ENCODE results near the gene CCT3. TPM values are rescaled to one million over a fixed set of nuclear protein-coding genes. Genes with fewer than 3 reads are reported as not detected.

CCT3 gene
- total RNA-seq, 1 donor from 2014 or later, result 301 TPM

DNA sequence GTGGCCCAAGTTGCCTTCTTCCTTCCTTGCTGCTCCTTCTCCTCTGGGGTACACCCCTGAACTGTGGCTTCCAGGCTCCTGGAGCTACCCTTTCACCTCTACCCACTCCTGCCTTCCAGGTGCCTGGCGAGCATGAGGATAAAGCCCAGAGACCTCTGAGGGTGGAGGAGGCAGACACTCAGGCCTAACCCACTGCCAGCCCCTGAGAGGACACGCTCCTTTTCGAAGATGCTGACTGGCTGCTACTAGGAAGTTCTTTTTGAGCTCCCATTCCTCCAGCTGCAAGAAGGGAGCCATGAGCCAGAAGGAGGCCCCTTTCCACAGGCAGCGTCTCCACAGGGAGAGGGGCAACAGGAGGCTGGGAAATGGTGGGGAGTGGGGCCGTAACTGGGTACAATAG lies 46.6 kb upstream of the CCT3 start:
- no peak for DNase-seq (ENCODE audit: extremely low spot score, unreplicated experiment)
- TF ChIP-seq, protein P1, sequence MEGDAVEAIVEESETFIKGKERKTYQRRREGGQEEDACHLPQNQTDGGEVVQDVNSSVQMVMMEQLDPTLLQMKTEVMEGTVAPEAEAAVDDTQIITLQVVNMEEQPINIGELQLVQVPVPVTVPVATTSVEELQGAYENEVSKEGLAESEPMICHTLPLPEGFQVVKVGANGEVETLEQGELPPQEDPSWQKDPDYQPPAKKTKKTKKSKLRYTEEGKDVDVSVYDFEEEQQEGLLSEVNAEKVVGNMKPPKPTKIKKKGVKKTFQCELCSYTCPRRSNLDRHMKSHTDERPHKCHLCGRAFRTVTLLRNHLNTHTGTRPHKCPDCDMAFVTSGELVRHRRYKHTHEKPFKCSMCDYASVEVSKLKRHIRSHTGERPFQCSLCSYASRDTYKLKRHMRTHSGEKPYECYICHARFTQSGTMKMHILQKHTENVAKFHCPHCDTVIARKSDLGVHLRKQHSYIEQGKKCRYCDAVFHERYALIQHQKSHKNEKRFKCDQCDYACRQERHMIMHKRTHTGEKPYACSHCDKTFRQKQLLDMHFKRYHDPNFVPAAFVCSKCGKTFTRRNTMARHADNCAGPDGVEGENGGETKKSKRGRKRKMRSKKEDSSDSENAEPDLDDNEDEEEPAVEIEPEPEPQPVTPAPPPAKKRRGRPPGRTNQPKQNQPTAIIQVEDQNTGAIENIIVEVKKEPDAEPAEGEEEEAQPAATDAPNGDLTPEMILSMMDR (conservative IDR thresholded peaks at IDR 0.05), result no peak
- H3K27ac Mint-ChIP-seq, result no peak overlapping the region
- no peak overlapping the region for H3K4me3 Mint-ChIP-seq
- H3K36me3 Mint-ChIP-seq, result no peaks in the 10 kb centered on the region
- H3K9me3 Mint-ChIP-seq, result no peaks in the 10 kb centered on the region
- H3K4me1 Mint-ChIP-seq (ENCODE audit: unreplicated experiment), result peaks cover 4% of the 10 kb centered on the region
- peaks cover 56% of the 10 kb centered on the region for H3K27me3 Mint-ChIP-seq

DNA sequence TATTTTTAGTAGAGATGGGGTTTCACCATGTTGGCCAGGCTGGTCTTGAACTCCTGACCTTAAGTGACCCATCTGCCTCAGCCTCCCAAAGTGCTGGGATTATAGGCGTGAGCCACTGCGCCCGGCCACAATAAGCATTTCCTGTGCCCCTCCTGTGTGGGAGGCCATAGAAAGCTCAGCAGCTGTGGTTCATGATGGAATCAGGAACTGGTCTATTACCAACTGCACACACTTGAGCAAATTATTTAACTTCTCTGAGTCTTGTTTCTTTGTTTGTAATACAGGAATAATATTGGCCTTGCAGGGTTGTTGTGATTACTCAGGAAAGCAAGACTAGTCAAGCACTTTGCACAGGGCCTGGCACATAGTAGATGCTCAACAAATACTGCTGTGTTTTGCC lies 45.9 kb upstream of the CCT3 start:
- peaks cover 4% of the 10 kb centered on the region for H3K4me1 Mint-ChIP-seq (ENCODE audit: unreplicated experiment)
- H3K9me3 Mint-ChIP-seq, result no peaks in the 10 kb centered on the region
- no peak overlapping the region for H3K27ac Mint-ChIP-seq
- no peaks in the 10 kb centered on the region for H3K36me3 Mint-ChIP-seq
- H3K27me3 Mint-ChIP-seq, result peaks cover 50% of the 10 kb centered on the region
- DNase-seq (ENCODE audit: extremely low spot score, unreplicated experiment), result no peak
- TF ChIP-seq, protein P1 (conservative IDR thresholded peaks at IDR 0.05), result no peak
- H3K4me3 Mint-ChIP-seq, result no peak overlapping the region

DNA sequence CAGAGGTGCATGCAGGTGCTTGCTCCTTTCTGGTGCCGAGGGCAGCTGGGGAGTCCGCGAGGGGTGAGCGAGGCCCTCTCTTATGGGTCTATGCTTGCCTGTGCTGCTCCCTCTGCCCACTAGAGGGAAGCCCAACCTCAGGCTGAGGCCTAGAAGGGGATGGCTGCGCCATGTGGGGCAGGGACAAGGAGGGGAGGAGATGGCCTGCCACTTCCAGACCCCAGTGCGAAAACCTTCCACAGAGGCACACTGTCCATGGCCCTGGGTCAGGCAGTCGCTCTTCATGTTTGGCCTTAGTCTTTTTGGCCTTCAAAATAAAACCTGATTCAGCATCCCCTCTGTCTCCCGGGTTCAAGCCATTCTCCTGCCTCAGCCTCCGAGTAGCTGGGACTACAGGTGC lies 44.9 kb upstream of the CCT3 start:
- no peak overlapping the region for H3K4me3 Mint-ChIP-seq
- peaks cover 4% of the 10 kb centered on the region for H3K4me1 Mint-ChIP-seq (ENCODE audit: unreplicated experiment)
- no peaks in the 10 kb centered on the region for H3K36me3 Mint-ChIP-seq
- peaks cover 42% of the 10 kb centered on the region for H3K27me3 Mint-ChIP-seq
- H3K9me3 Mint-ChIP-seq, result no peaks in the 10 kb centered on the region
- no peak overlapping the region for H3K27ac Mint-ChIP-seq
- TF ChIP-seq, protein P1 (conservative IDR thresholded peaks at IDR 0.05), result peak; percentile 87
- no peak for DNase-seq (ENCODE audit: extremely low spot score, unreplicated experiment)

DNA sequence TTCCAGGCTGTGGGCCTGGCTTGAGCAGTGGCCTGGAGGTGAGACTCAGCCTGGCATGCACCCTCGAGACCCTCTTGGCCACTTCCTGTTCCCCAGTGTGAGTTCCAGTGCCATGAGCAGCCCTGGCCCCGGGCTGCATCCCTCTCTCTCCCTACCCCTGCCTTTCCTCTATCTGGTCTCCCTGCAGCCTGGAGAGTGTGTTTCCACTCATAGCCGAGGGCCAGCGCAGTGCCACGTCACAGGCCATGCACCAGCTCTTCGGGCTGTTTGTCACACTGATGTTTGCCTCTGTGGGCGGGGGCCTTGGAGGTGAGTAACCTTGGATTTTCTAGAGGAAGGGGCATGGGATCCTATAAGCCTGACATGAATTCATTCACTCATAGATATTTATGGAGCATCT lies 44.5 kb upstream of the CCT3 start:
- H3K9me3 Mint-ChIP-seq, result no peaks in the 10 kb centered on the region
- DNase-seq (ENCODE audit: extremely low spot score, unreplicated experiment), result no peak
- H3K27ac Mint-ChIP-seq, result no peak overlapping the region
- H3K27me3 Mint-ChIP-seq, result peaks cover 38% of the 10 kb centered on the region
- no peak overlapping the region for H3K4me3 Mint-ChIP-seq
- H3K4me1 Mint-ChIP-seq (ENCODE audit: unreplicated experiment), result peaks cover 4% of the 10 kb centered on the region
- TF ChIP-seq, protein P1 (conservative IDR thresholded peaks at IDR 0.05), result no peak
- H3K36me3 Mint-ChIP-seq, result no peaks in the 10 kb centered on the region

DNA sequence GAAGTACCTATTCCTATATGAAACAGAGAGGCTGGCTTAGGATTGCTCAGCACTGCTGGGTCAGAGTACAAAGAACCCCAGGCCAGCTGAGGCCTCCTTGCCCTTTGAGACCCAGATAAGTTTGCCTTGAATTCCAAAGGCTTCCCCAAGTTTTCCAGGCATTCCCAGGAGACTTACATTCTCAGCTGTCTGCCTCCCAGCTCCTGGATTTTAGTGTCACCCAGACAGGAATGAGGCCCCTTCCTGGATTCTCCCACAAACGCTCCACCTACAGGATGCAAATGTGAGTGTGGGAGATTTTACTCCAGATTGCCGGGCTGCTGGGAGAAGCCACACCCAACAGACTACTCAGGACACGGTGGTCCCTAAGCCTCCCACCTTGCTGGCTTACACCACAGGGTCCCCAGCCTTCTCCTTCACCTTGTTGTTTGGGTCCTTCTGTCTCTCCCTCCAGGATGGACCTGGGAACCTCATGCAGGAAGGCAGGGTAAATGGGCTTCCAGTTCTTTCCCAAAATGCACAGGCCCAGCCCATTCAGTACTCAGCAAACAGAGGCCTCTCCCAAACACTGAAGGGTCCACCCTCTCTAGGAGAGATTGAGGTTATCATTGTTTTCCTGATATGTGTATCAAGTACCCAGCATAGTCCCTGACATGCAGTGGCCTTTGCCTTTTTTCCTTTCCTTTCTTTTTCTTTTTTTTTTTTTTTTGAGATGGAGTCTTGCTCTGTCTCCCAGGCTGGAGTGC lies 41.5 kb upstream of the CCT3 start:
- Mint-ChIP-seq H3K4me1 (ENCODE audit: unreplicated experiment) (no peaks in the 10 kb centered on the region), H3K4me3 (no peak overlapping the region), H3K27ac (no peak overlapping the region), H3K27me3 (peaks cover 16% of the 10 kb centered on the region), H3K9me3 (no peaks in the 10 kb centered on the region), H3K36me3 (no peaks in the 10 kb centered on the region)
- no peak for DNase-seq (ENCODE audit: extremely low spot score, unreplicated experiment)
- TF ChIP-seq, protein P1 (conservative IDR thresholded peaks at IDR 0.05), result no peak

Measured in type B pancreatic cell (in vitro differentiated cells).